Astrocyte of the cerebellum (primary cell): ENCODE results near the gene HAND1.

Experiments
- DNase-seq: peaks from one replicate; pipeline ENCODE4 v3.0.0-alpha.2; 2011; ENCODE audit warnings: low read depth
- H3K4me3 ChIP-seq: 2 replicates; pipeline ENCODE4 v1.5.1; 2011; ENCODE audit warnings: mild to moderate bottlenecking, low read depth, low read length, moderate library complexity
- in situ Hi-C: cut with HindIII; loops from 2 replicates; pipeline ENCODE4 v1.10.0; 2017; ENCODE audit warnings: low sequenced_read_pairs
- TF ChIP-seq, protein P1 (sequence below): IDR thresholded peaks from 2 replicates; pipeline ENCODE4 v1.5.1; 2012; ENCODE audit warnings: low read length, low read depth, moderate library complexity, mild to moderate bottlenecking; ENCODE audit errors: missing control alignments

Gene HAND1

DNA sequence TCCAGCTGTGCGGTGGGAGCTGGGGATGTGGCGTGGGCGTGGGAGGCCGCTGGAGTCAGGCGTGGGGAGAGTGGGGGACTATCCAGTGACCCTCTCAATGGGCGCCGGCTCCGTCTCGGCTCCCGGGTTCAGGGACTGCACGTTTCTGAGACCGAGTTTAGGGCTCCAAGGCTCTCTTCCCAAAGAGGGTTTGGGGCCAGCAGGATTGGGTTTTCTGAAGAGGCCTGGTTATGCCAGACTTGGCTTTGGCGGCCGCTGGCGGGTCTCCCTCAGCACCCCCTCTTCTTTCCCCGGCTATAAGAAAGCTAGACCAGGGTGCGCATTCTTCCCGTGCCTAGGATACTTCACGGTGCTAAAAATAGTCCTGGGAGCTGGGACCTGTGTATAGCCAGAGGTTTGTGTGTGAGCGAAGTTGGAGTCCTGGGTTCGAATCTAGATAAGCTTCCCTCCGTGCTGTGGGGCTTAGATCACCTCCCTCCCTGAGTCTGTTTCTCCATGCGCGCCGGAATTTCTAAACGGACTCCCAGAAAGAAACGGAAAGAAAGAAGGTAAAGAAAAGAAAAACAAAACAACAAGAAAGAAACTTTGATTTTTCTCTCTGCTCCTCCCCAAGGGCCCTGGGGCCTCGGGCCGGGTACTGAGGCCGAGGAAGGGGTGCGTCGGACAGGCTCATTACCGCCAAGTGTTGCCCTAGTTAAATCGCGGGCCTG is 5.0 kb downstream of the HAND1 start:
- H3K4me3 ChIP-seq = no peak overlapping the region
- in situ Hi-C loops = no loop called here

GRCh38 chr5:154470947-154471870 is 6.8 kb downstream of the HAND1 start:
- no peak overlapping the region for H3K4me3 ChIP-seq
- DNase-seq = no peak
- in situ Hi-C loops = no loop called here
- TF ChIP-seq, protein P1, sequence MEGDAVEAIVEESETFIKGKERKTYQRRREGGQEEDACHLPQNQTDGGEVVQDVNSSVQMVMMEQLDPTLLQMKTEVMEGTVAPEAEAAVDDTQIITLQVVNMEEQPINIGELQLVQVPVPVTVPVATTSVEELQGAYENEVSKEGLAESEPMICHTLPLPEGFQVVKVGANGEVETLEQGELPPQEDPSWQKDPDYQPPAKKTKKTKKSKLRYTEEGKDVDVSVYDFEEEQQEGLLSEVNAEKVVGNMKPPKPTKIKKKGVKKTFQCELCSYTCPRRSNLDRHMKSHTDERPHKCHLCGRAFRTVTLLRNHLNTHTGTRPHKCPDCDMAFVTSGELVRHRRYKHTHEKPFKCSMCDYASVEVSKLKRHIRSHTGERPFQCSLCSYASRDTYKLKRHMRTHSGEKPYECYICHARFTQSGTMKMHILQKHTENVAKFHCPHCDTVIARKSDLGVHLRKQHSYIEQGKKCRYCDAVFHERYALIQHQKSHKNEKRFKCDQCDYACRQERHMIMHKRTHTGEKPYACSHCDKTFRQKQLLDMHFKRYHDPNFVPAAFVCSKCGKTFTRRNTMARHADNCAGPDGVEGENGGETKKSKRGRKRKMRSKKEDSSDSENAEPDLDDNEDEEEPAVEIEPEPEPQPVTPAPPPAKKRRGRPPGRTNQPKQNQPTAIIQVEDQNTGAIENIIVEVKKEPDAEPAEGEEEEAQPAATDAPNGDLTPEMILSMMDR = no peak

More for the DNA sequence above, 5.0 kb downstream of the HAND1 start:
- TF ChIP-seq, protein P1 = no peak
- DNase-seq = no peak

GRCh38 chr5:154470137-154470536 is 7.9 kb downstream of the HAND1 start:
- in situ Hi-C loops = no loop called here
- H3K4me3 ChIP-seq = no peak overlapping the region
- DNase-seq = no peak
- TF ChIP-seq, protein P1 = no peak

- peak; percentile 39 for DNase-seq
- H3K4me3 ChIP-seq = no peak overlapping the region
- in situ Hi-C loops = no loop called here
- TF ChIP-seq, protein P1 = peak; percentile 91
Observed at GRCh38 chr5:154467655-154468354, 10.2 kb downstream of the HAND1 start.

DNA sequence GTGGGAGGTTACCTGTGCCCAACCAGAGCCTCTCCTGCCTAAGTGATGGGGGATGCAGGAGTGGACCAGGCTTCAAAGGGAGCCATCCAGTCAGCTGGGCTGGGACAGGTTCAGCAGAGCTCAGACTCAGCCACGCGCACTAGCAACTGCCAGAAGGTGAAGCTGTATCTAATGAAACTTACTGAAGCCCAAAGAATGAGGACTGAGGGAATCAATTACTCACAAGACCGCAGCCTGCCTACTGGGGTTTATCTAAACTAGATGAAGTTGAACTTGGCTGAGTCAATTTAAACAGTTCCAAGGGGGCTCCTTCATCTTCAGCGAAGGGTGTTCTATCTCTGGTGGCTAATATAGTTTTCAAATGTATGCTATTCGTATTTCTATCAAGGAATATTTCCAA is 11.4 kb downstream of the HAND1 start:
- no peak for DNase-seq
- in situ Hi-C loops = no loop called here
- no peak overlapping the region for H3K4me3 ChIP-seq
- TF ChIP-seq, protein P1 = no peak

DNA sequence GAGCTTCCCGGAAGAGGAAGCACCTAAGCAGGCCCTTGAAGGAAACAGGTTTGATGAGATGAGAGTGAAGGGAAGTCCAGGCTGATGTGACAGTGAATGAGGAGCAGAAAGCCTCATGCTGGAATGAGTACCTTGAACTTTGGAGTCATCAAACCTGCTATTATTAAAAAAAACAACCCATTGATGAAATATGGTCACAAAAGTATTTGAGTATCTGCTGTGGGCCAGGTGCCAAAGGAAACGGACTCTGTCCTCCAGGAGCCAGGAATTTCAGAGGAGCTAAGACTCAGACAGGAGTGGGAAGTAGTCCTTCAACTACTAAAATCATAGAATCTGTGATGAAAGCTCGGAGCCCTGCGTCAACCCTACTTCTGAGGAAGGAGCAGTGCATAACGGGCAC is 11.9 kb downstream of the HAND1 start:
- H3K4me3 ChIP-seq = no peak overlapping the region
- TF ChIP-seq, protein P1 = no peak
- in situ Hi-C loops = no loop called here
- DNase-seq = no peak
